PFSK-1 (cell line): ENCODE data around the gene NR6A1.

Experiments
- POLR2AphosphoS5 ChIP-seq: IDR thresholded peaks from 2 replicates; pipeline ENCODE4 v1.6.1; 2012; ENCODE audit warnings: low read depth, mild to moderate bottlenecking, control low read depth, low read length, moderate library complexity
- SIN3A ChIP-seq: IDR thresholded peaks from 2 replicates; pipeline ENCODE4 v1.6.1; 2012; ENCODE audit warnings: mild to moderate bottlenecking, low read length, moderate library complexity, borderline replicate concordance; ENCODE audit not compliant: insufficient read depth
- TF ChIP-seq, protein P1 (sequence below), 2 experiments: IDR thresholded peaks; 2 replicates each; pipeline versions ENCODE4 v1.6.1 to v1.8.0; 2011 to 2012; ENCODE audit warnings: low read depth in 2 of 2, low read length in 2 of 2, control low read depth in 1 of 2, inconsistent platforms in 1 of 2, mild to moderate bottlenecking in 1 of 2, moderate library complexity in 1 of 2; ENCODE audit not compliant: insufficient read depth in 1 of 2

DNA sequence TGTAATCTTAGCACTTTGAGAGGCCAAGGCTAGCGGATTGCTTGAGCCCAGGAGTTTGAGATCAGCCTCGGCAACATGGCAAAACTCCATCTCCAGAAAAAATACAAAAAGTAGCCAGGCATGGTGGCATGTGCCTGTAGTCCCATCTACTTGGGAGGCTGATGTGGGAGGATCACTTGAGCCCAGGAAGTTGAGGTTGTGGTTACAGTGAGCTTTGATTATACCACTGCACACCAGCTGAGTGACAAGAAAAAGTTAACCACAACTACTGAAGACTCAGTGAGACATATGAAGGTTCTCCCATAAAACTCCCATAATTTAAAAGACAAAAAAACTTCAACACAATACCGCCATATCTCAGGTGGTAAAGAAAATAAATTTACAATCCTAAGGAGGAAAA is 98.0 kb downstream of the NR6A1 start:
- TF ChIP-seq POLR2AphosphoS5 = no peak
- no peak for TF ChIP-seq SIN3A
- TF ChIP-seq, protein P1, sequence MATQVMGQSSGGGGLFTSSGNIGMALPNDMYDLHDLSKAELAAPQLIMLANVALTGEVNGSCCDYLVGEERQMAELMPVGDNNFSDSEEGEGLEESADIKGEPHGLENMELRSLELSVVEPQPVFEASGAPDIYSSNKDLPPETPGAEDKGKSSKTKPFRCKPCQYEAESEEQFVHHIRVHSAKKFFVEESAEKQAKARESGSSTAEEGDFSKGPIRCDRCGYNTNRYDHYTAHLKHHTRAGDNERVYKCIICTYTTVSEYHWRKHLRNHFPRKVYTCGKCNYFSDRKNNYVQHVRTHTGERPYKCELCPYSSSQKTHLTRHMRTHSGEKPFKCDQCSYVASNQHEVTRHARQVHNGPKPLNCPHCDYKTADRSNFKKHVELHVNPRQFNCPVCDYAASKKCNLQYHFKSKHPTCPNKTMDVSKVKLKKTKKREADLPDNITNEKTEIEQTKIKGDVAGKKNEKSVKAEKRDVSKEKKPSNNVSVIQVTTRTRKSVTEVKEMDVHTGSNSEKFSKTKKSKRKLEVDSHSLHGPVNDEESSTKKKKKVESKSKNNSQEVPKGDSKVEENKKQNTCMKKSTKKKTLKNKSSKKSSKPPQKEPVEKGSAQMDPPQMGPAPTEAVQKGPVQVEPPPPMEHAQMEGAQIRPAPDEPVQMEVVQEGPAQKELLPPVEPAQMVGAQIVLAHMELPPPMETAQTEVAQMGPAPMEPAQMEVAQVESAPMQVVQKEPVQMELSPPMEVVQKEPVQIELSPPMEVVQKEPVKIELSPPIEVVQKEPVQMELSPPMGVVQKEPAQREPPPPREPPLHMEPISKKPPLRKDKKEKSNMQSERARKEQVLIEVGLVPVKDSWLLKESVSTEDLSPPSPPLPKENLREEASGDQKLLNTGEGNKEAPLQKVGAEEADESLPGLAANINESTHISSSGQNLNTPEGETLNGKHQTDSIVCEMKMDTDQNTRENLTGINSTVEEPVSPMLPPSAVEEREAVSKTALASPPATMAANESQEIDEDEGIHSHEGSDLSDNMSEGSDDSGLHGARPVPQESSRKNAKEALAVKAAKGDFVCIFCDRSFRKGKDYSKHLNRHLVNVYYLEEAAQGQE (IDR thresholded peaks at IDR 0.05; ENCODE audit: insufficient read depth in 1 of 2, low read depth in 2 of 2, low read length in 2 of 2) = no peak
